Mesenchymal stem cell (in vitro differentiated cells and primary cell): ENCODE measurements around the gene ZFYVE28.
A peak's percentile ranks its signal among the peaks of the same experiment; 100 is the strongest.

Source experiments
- DNase-seq: peaks from one replicate; pipeline ENCODE4 v3.0.0-alpha.2; 2013
- H2AFZ ChIP-seq: one replicate; pipeline ENCODE4 v1.6.1; 2013; ENCODE audit warnings: low read depth, mild to moderate bottlenecking, control low read depth, inconsistent platforms, low read length, moderate library complexity
- H2AK5ac ChIP-seq: 2 replicates; pipeline ENCODE4 v1.6.1; 2013; ENCODE audit warnings: low read length, moderate library complexity, mild to moderate bottlenecking, inconsistent platforms; ENCODE audit not compliant: severe bottlenecking
- H2BK120ac ChIP-seq: one replicate; pipeline ENCODE4 v1.6.1; 2013; ENCODE audit warnings: low read depth, mild to moderate bottlenecking, inconsistent platforms, low read length, moderate library complexity
- H2BK12ac ChIP-seq, 2 experiments: one replicate each; pipeline ENCODE4 v1.6.1; 2013; ENCODE audit warnings: inconsistent platforms in 2 of 2, low read length in 2 of 2, mild to moderate bottlenecking in 2 of 2, moderate library complexity in 2 of 2, control low read depth in 1 of 2
- H2BK15ac ChIP-seq: one replicate; pipeline ENCODE4 v1.6.1; 2013; ENCODE audit warnings: mild to moderate bottlenecking, low read depth, inconsistent platforms; ENCODE audit not compliant: poor library complexity, severe bottlenecking
- H2BK5ac ChIP-seq: 2 replicates; pipeline ENCODE4 v1.6.1; 2013; ENCODE audit warnings: low read depth, mild to moderate bottlenecking, low read length, control low read depth, inconsistent platforms; ENCODE audit not compliant: poor library complexity, severe bottlenecking
- H3K14ac ChIP-seq, 2 experiments: one replicate each; pipeline ENCODE4 v1.6.1; 2013; ENCODE audit warnings: inconsistent platforms in 2 of 2, low read length in 2 of 2, control low read depth in 1 of 2, mild to moderate bottlenecking in 1 of 2, moderate library complexity in 1 of 2
- H3K18ac ChIP-seq, 2 experiments: one replicate each; pipeline ENCODE4 v1.6.1; 2013; ENCODE audit warnings: inconsistent platforms in 2 of 2, low read length in 2 of 2, control low read depth in 1 of 2, low read depth in 1 of 2, mild to moderate bottlenecking in 1 of 2
- H3K23ac ChIP-seq, 2 experiments: one replicate each; pipeline ENCODE4 v1.6.1; 2013; ENCODE audit warnings: inconsistent platforms in 2 of 2, low read length in 2 of 2, mild to moderate bottlenecking in 2 of 2, moderate library complexity in 2 of 2, control low read depth in 1 of 2
- H3K27ac ChIP-seq: 2 replicates; pipeline ENCODE4 v1.5.1; 2013; ENCODE audit warnings: mild to moderate bottlenecking, moderate library complexity, low read length, control low read depth, inconsistent platforms; ENCODE audit not compliant: poor library complexity, severe bottlenecking
- H3K27me3 ChIP-seq, 2 experiments: 2 replicates each; pipeline versions ENCODE4 v1.6.1 to v1.7.0; 2013; ENCODE audit warnings: low read length in 2 of 2, mild to moderate bottlenecking in 2 of 2, moderate library complexity in 2 of 2, control low read depth in 1 of 2, inconsistent platforms in 1 of 2; ENCODE audit not compliant: control insufficient read depth in 1 of 2, insufficient read depth in 1 of 2
- H3K36me3 ChIP-seq, 2 experiments: 2 replicates each; pipeline versions ENCODE4 v1.6.1 to v1.7.0; 2013; ENCODE audit warnings: low read length in 2 of 2, control low read depth in 1 of 2, inconsistent platforms in 1 of 2, low read depth in 1 of 2, mild to moderate bottlenecking in 1 of 2; ENCODE audit not compliant: insufficient read depth in 2 of 2, control insufficient read depth in 1 of 2
- H3K4ac ChIP-seq, 2 experiments: one replicate each; pipeline ENCODE4 v1.6.1; 2013; ENCODE audit warnings: inconsistent platforms in 2 of 2, low read length in 2 of 2, mild to moderate bottlenecking in 2 of 2, moderate library complexity in 2 of 2, control low read depth in 1 of 2, low read depth in 1 of 2
- H3K4me1 ChIP-seq: 2 replicates; pipeline ENCODE4 v1.6.1; 2013; ENCODE audit warnings: low read depth, low read length, control low read depth; ENCODE audit not compliant: control insufficient read depth, insufficient read depth
- H3K4me2 ChIP-seq: 2 replicates; pipeline ENCODE4 v1.6.1; 2013; ENCODE audit warnings: low read length, mild to moderate bottlenecking, inconsistent platforms; ENCODE audit not compliant: poor library complexity, severe bottlenecking
- H3K4me3 ChIP-seq, 2 experiments: 2 replicates each; pipeline versions ENCODE4 v1.5.1 to v1.7.0; 2013; ENCODE audit warnings: low read length in 2 of 2, mild to moderate bottlenecking in 2 of 2, control low read depth in 1 of 2, low read depth in 1 of 2; ENCODE audit not compliant: insufficient read depth in 1 of 2
- H3K79me1 ChIP-seq: replicated peaks from 2 replicates; pipeline ENCODE4 v1.6.1; 2013; ENCODE audit warnings: mild to moderate bottlenecking, control low read depth, low read length, inconsistent platforms; ENCODE audit not compliant: poor library complexity, severe bottlenecking
- H3K9ac ChIP-seq: 2 replicates; pipeline ENCODE4 v1.7.0; 2013; ENCODE audit warnings: mild to moderate bottlenecking, low read length, moderate library complexity
- H3K9me3 ChIP-seq: 2 replicates; pipeline ENCODE4 v1.7.0; 2013; ENCODE audit warnings: mild to moderate bottlenecking, low read length; ENCODE audit not compliant: control insufficient read depth
- H4K8ac ChIP-seq: one replicate; pipeline ENCODE4 v1.6.1; 2013; ENCODE audit warnings: inconsistent platforms, mild to moderate bottlenecking, low read length, moderate library complexity
- H4K91ac ChIP-seq: one replicate; pipeline ENCODE4 v1.6.1; 2013; ENCODE audit warnings: mild to moderate bottlenecking, low read length, inconsistent platforms
- WGBS: methylation state at CpG from one replicate; pipeline ENCODE4 v1.1.7; 2013; ENCODE audit warnings: mixed read lengths; 5-methylcytosine and 5-hydroxymethylcytosine counted together

Gene ZFYVE28

DNA sequence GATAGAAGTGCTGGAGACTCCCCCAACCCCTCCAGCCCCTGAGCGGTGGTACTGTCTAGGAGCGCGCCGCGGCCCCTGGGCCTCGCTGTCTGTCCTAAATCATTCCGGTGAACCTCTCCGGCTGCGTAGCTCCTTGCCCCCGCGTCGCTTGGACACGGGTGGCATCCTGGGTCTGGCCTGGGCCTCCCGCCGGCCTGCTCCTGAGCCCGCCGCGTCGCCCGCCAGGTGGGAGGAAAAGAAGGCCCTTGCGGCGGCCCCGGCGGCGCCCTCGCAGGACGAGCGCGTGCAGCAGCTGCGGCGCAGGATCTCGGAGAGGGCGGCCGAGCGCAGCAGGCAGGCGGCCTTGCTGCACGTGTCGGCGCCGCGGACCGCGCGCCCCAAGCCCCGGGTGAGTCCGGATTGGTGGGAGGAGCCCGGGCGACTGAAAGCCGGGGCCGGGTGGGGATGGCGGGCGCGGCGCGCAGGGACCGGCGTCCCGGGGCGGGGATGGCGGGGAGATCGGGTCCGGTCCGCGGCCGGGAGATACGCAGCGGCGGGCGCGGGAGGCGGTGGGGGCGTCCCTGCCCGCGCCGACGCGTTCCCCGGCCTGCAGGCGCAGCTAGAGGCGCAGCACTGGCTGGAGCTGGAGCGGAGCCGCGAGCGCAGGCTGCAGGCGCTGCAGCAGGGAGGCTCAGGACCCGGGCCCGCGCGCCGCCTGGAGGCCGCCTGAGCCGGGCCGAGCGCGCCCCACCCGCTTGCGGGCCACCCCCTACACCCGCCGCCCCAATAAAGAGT lies 44.0 kb upstream of the ZFYVE28 start:
- Histone ChIP-seq H2BK120ac (no peak overlapping the region), H3K18ac (peak overlapping the region in 1 of 2 experiments; percentile 48), H2AFZ (peak overlapping the region; percentile 79), H3K23ac (no peak overlapping the region), H3K14ac (peak overlapping the region in 1 of 2 experiments; percentile 4), H2AK5ac (no peak overlapping the region), H3K79me1 (no peaks in the 10 kb centered on the region), H3K36me3 (peaks cover 6% of the 10 kb centered on the region in 2 experiments), H2BK15ac (no peak overlapping the region), H3K4me3 (peak overlapping the region; percentile 64 to 72), H3K4me1 (peaks cover 9% of the 10 kb centered on the region), H4K91ac (no peak overlapping the region), H2BK5ac (no peak overlapping the region), H2BK12ac (no peak overlapping the region), H3K9me3 (no peaks in the 10 kb centered on the region), H3K4me2 (peak overlapping the region; percentile 87), H3K4ac (no peak overlapping the region), H3K27me3 (peaks cover 13 to 19% of the 10 kb centered on the region in 2 experiments), H3K27ac (no peak overlapping the region), H4K8ac (no peak overlapping the region), H3K9ac (peak overlapping the region; percentile 66)
- 3% methylated on average over 45 of the region's 99 CpGs for WGBS
- DNase-seq, result peak; percentile 79

- Histone ChIP-seq H3K4me2 (no peak overlapping the region), H4K91ac (no peak overlapping the region), H3K27ac (no peak overlapping the region), H2AK5ac (no peak overlapping the region), H2AFZ (no peak overlapping the region), H3K9ac (no peak overlapping the region), H2BK120ac (no peak overlapping the region), H3K18ac (no peak overlapping the region), H3K14ac (no peak overlapping the region), H3K79me1 (no peaks in the 10 kb centered on the region), H2BK15ac (no peak overlapping the region), H3K4me3 (no peak overlapping the region), H3K27me3 (peaks cover 13 to 21% of the 10 kb centered on the region in 2 experiments), H3K23ac (no peak overlapping the region), H4K8ac (no peak overlapping the region), H2BK5ac (no peak overlapping the region), H2BK12ac (no peak overlapping the region), H3K4me1 (peaks cover 9% of the 10 kb centered on the region), H3K4ac (no peak overlapping the region), H3K36me3 (peaks cover 6% of the 10 kb centered on the region in 2 experiments), H3K9me3 (no peaks in the 10 kb centered on the region)
- 88% methylated on average over 14 of the region's 15 CpGs for WGBS
- DNase-seq, result no peak
Observed at GRCh38 chr4:2461246-2461960, 43.0 kb upstream of the ZFYVE28 start.

- Histone ChIP-seq H3K36me3 (peaks cover 2% of the 10 kb centered on the region in 2 experiments), H2AK5ac (no peak overlapping the region), H2BK12ac (no peak overlapping the region), H2BK15ac (no peak overlapping the region), H3K9ac (no peak overlapping the region), H3K4ac (no peak overlapping the region), H3K27me3 (peaks cover 13 to 21% of the 10 kb centered on the region in 2 experiments), H3K18ac (no peak overlapping the region), H3K23ac (no peak overlapping the region), H3K79me1 (no peaks in the 10 kb centered on the region), H2AFZ (no peak overlapping the region), H3K27ac (no peak overlapping the region), H3K4me1 (peaks cover 9% of the 10 kb centered on the region), H2BK120ac (no peak overlapping the region), H3K14ac (no peak overlapping the region), H4K8ac (no peak overlapping the region), H3K4me3 (no peak overlapping the region), H3K9me3 (no peaks in the 10 kb centered on the region), H4K91ac (no peak overlapping the region), H3K4me2 (no peak overlapping the region), H2BK5ac (no peak overlapping the region)
- 90% methylated on average over 18 of the region's 19 CpGs for WGBS
- no peak for DNase-seq
Observed at GRCh38 chr4:2459589-2460349, 41.3 kb upstream of the ZFYVE28 start.
